Right atrium auricular region (tissue), 2 donors: ENCODE data around the gene TMEM106B. TPM values are rescaled to one million over a fixed set of nuclear protein-coding genes. Genes with fewer than 3 reads are reported as not detected.

Experiments
- DNase-seq: peaks from one replicate; pipeline ENCODE4 v3.0.0-alpha.2; 2019; ENCODE audit warnings: low spot score
- H3K27ac ChIP-seq, 2 donors: fragments of 200-600 bp; sonication (generic); 1 replicate in 1 of 2; 2 replicates in 1 of 2; pipeline ENCODE4 v1.5.1; 2016 to 2019
- H3K27me3 ChIP-seq, 2 donors: fragments of 200-600 bp; sonication (generic); one replicate each; pipeline versions ENCODE4 v1.5.1 to v1.6.0; 2017 to 2019
- H3K36me3 ChIP-seq: fragments of 200-600 bp; sonication (generic); one replicate; pipeline ENCODE4 v1.5.1; 2016
- H3K4me1 ChIP-seq, 2 donors: fragments of 200-600 bp; sonication (generic); one replicate each; pipeline versions ENCODE4 v1.5.1 to v1.6.0; 2017 to 2019
- H3K4me3 ChIP-seq, 2 donors: fragments of 200-600 bp; sonication (generic); 1 replicate in 1 of 2; 2 replicates in 1 of 2; pipeline ENCODE4 v1.5.1; 2017 to 2019; ENCODE audit warnings: mild to moderate bottlenecking in 1 of 2, moderate library complexity in 1 of 2
- H3K9me3 ChIP-seq, 2 donors: fragments of 200-600 bp; sonication (generic); one replicate each; pipeline ENCODE4 v1.5.1; 2019
- total RNA-seq, 2 donors: library from RNA; depleted of rRNA; stranded (reverse); fragments of >200 nt; gene quantifications; one replicate each; pipeline ENCODE4 v1.1.0, GENCODE V29; 2016
- TF ChIP-seq, protein P1 (sequence below), 2 donors: fragments of 200-600 bp; sonication (generic); IDR thresholded peaks; one replicate each; pipeline ENCODE4 v1.5.1; 2019; ENCODE audit warnings: antibody characterized with exemption in 2 of 2

Gene TMEM106B
- total RNA-seq, 2 donors from 2014 or later, result 51.6 to 76.6 TPM

DNA sequence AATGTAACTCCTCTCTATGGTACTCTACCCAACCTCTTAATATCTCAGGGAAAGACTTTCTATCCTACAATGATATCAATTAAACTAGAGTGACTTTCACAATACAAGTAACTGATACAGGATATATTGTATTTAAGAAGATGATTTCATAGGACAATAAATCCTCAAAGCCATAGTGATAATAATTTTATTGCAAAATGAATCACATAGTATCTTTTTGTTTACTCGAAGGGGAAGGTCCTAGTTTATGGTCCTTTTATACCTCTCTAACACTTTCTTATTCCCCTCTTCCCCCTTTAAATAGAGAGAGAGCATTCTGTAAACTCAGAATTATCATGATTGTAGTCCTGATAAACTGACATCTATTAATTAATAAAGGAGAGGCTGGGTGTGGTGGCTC is 56.4 kb downstream of the TMEM106B start:
- H3K4me1 ChIP-seq, result no peaks in the 10 kb centered on the region
- H3K27me3 ChIP-seq, result no peaks in the 10 kb centered on the region
- H3K4me3 ChIP-seq, result no peak overlapping the region
- no peak overlapping the region for H3K27ac ChIP-seq
- DNase-seq, result no peak
- H3K9me3 ChIP-seq, result no peaks in the 10 kb centered on the region
- no peaks in the 10 kb centered on the region for H3K36me3 ChIP-seq
- TF ChIP-seq, protein P1, sequence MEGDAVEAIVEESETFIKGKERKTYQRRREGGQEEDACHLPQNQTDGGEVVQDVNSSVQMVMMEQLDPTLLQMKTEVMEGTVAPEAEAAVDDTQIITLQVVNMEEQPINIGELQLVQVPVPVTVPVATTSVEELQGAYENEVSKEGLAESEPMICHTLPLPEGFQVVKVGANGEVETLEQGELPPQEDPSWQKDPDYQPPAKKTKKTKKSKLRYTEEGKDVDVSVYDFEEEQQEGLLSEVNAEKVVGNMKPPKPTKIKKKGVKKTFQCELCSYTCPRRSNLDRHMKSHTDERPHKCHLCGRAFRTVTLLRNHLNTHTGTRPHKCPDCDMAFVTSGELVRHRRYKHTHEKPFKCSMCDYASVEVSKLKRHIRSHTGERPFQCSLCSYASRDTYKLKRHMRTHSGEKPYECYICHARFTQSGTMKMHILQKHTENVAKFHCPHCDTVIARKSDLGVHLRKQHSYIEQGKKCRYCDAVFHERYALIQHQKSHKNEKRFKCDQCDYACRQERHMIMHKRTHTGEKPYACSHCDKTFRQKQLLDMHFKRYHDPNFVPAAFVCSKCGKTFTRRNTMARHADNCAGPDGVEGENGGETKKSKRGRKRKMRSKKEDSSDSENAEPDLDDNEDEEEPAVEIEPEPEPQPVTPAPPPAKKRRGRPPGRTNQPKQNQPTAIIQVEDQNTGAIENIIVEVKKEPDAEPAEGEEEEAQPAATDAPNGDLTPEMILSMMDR (IDR thresholded peaks at IDR 0.05), result no peak

- H3K27me3 ChIP-seq, result no peaks in the 10 kb centered on the region
- no peaks in the 10 kb centered on the region for H3K9me3 ChIP-seq
- H3K4me1 ChIP-seq, result no peaks in the 10 kb centered on the region
- no peak overlapping the region for H3K27ac ChIP-seq
- DNase-seq, result no peak
- no peaks in the 10 kb centered on the region for H3K36me3 ChIP-seq
- H3K4me3 ChIP-seq, result no peak overlapping the region
- TF ChIP-seq, protein P1 (IDR thresholded peaks at IDR 0.05), result no peak
Measured at GRCh38 chr7:12269100-12269895, 58.2 kb downstream of the TMEM106B start.

- H3K27ac ChIP-seq, result no peak overlapping the region
- TF ChIP-seq, protein P1 (IDR thresholded peaks at IDR 0.05), result no peak
- peaks cover 0 to 8% of the 10 kb centered on the region in 2 donors for H3K9me3 ChIP-seq
- no peaks in the 10 kb centered on the region for H3K36me3 ChIP-seq
- no peaks in the 10 kb centered on the region for H3K4me1 ChIP-seq
- H3K27me3 ChIP-seq, result no peaks in the 10 kb centered on the region
- DNase-seq, result no peak
- H3K4me3 ChIP-seq, result no peak overlapping the region
Measured at GRCh38 chr7:12281038-12281437, 69.9 kb downstream of the TMEM106B start.

GRCh38 chr7:12287901-12288300 is 76.8 kb downstream of the TMEM106B start:
- no peak for DNase-seq
- Histone ChIP-seq H3K9me3 (no peaks in the 10 kb centered on the region), H3K4me3 (no peak overlapping the region), H3K27ac (no peak overlapping the region), H3K27me3 (no peaks in the 10 kb centered on the region), H3K4me1 (no peaks in the 10 kb centered on the region), H3K36me3 (no peaks in the 10 kb centered on the region)
- TF ChIP-seq, protein P1 (IDR thresholded peaks at IDR 0.05), result no peak

DNA sequence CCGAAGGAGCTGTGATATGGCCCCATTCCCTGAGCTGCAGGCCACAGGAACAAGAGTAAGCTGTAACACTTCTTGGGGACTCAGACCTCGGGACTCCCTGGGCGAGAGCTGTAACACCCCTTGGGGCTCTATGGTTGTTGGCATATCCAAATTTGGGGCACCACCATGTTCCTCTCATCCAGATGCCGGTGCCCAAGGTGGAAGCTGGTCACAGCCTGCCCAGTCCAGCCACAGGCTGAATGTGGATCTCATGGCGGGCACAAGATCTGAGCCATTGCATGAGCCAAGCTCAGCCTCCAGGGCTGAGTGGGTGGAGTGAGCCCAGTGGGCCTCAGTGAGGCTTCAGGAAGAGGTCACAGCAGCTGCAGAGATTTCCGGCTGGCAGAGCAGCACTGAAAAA is 78.9 kb downstream of the TMEM106B start:
- Histone ChIP-seq H3K9me3 (no peaks in the 10 kb centered on the region), H3K4me3 (no peak overlapping the region), H3K27me3 (no peaks in the 10 kb centered on the region), H3K27ac (no peak overlapping the region), H3K4me1 (no peaks in the 10 kb centered on the region), H3K36me3 (no peaks in the 10 kb centered on the region)
- TF ChIP-seq, protein P1 (IDR thresholded peaks at IDR 0.05), result no peak
- no peak for DNase-seq

GRCh38 chr7:12290761-12291160 is 79.7 kb downstream of the TMEM106B start:
- no peak for DNase-seq
- no peak overlapping the region for H3K4me3 ChIP-seq
- H3K27me3 ChIP-seq, result no peaks in the 10 kb centered on the region
- no peaks in the 10 kb centered on the region for H3K36me3 ChIP-seq
- TF ChIP-seq, protein P1 (IDR thresholded peaks at IDR 0.05), result no peak
- no peaks in the 10 kb centered on the region for H3K4me1 ChIP-seq
- no peaks in the 10 kb centered on the region for H3K9me3 ChIP-seq
- H3K27ac ChIP-seq, result no peak overlapping the region
